Spleen (tissue), 13 donors: ENCODE measurements around the gene TXNDC17. TPM values are rescaled to one million over a fixed set of nuclear protein-coding genes. Genes with fewer than 3 reads are reported as not detected.
"Not testable (repeated sequence)": the region's sequence is repeated elsewhere in the genome, so short reads cannot be mapped to it uniquely, and the experiment has no call there.

Source experiments
- DNase-seq: peaks from one replicate; pipeline ENCODE4 v3.0.0-alpha.2; 2020
- H3K27ac ChIP-seq, 8 donors: fragments of 200-600 bp; sonication (generic) in 7 of 8; 1 replicate in 4 of 8; 2 replicates in 4 of 8; pipeline versions ENCODE4 v1.5.0 to v1.8.0; 2016 to 2021; ENCODE audit warnings: inconsistent platforms in 4 of 8, mild to moderate bottlenecking in 4 of 8, moderate library complexity in 1 of 8
- H3K27me3 ChIP-seq, 7 donors: fragments of 200-600 bp; sonication (generic) in 6 of 7; replicated peaks in 1 of 7; 1 replicate in 4 of 7; 2 replicates in 3 of 7; pipeline versions ENCODE4 v1.5.0 to v1.8.0; 2016 to 2021; ENCODE audit warnings: inconsistent platforms in 3 of 7, mild to moderate bottlenecking in 1 of 7
- H3K36me3 ChIP-seq, 6 donors: fragments of 200-600 bp; sonication (generic) in 5 of 6; 1 replicate in 4 of 6; 2 replicates in 2 of 6; pipeline versions ENCODE4 v1.5.0 to v1.8.0; 2016 to 2021; ENCODE audit warnings: inconsistent platforms in 2 of 6
- H3K4me1 ChIP-seq, 6 donors: fragments of 200-600 bp; sonication (generic) in 5 of 6; 1 replicate in 3 of 6; 2 replicates in 3 of 6; pipeline versions ENCODE4 v1.5.0 to v1.8.0; 2016 to 2021; ENCODE audit warnings: inconsistent platforms in 3 of 6
- H3K4me3 ChIP-seq, 8 donors: fragments of 200-600 bp; sonication (generic) in 7 of 8; 1 replicate in 4 of 8; 2 replicates in 4 of 8; pipeline versions ENCODE4 v1.5.0 to v1.8.0; 2016 to 2021; ENCODE audit warnings: inconsistent platforms in 4 of 8, mild to moderate bottlenecking in 4 of 8, moderate library complexity in 2 of 8
- H3K9me3 ChIP-seq, 8 donors: fragments of 200-600 bp; sonication (generic) in 7 of 8; 1 replicate in 4 of 8; 2 replicates in 4 of 8; pipeline versions ENCODE4 v1.5.0 to v1.8.0; 2016 to 2021; ENCODE audit warnings: inconsistent platforms in 4 of 8
- POLR2A ChIP-seq, 3 donors: fragments of 450-650 bp; IDR thresholded peaks; one replicate each; pipeline ENCODE4 v1.5.1; 2017; ENCODE audit warnings: antibody characterized with exemption in 3 of 3, mild to moderate bottlenecking in 1 of 3
- POLR2AphosphoS5 ChIP-seq, 3 donors: sonication (generic); formaldehyde crosslinking; IDR thresholded peaks; one replicate each; pipeline ENCODE4 v1.5.1; 2017; ENCODE audit warnings: antibody characterized with exemption in 3 of 3
- WGBS, 5 donors: extraction: QIAGEN DNeasy Blood & Tissue Kit in 3 of 5; methylation state at CpG; one replicate each; pipeline versions ENCODE4 v1.1.5 to v1.1.7; 2013 to 2018; 5-methylcytosine and 5-hydroxymethylcytosine counted together
- intact Hi-C: fragments of 100-400 bp; cut with DNase I; formaldehyde crosslinking; loops from one replicate; pipeline ENCODE4 v1.15.0; 2023; ENCODE audit warnings: low total_unique reads
- long read RNA-seq, 2 donors: transcript quantifications; one replicate each; lab custom pipeline, GENCODE V29; 2026
- polyA plus RNA-seq, 3 donors: library from polyadenylated mRNA; stranded (reverse); fragments of 200-250 nt; gene quantifications; one replicate each; pipeline ENCODE4 v1.2.1, GENCODE V29; 2013
- total RNA-seq, 7 donors: library from RNA; depleted of rRNA in 3 of 7; stranded (reverse); fragments of >200 nt in 3 of 7; fragmentation: NEBNext Ultra II Directional in 4 of 7; extraction: Animal tissue kit (Norgen Biotek cat#: 25700) in 4 of 7; gene quantifications; one replicate each; pipeline versions ENCODE4 v1.1.0 to v1.2.1, GENCODE V29; 2016 to 2021
- TF ChIP-seq, protein P1 (sequence below), 11 experiments: fragments of 200-600 bp in 7 of 11; fragments of 450-650 bp in 4 of 11; sonication (generic) in 4 of 11; IDR thresholded peaks in 8 of 11; conservative IDR thresholded peaks in 3 of 11; 1 replicate in 7 of 11; 2 replicates in 4 of 11; pipeline versions ENCODE4 v1.4.0 to v1.8.0; 2016 to 2021; ENCODE audit warnings: antibody characterized with exemption in 11 of 11, inconsistent platforms in 4 of 11, mild to moderate bottlenecking in 1 of 11
- donor health status: healthy with polysubstance abuse.
- donor health status: DM: no; HTN: no; CAD: no; lungs with moderate emphysema.
- donor health status: DM: no; HTN: no; CAD: no.
- donor health status: Bipolar disorder and iron deficiency.
- donor health status: healthy.
- donor health status: DM: no; HTN: no; CAD: no.
- donor health status: DM: yes; HTN: yes; CAD: no.

Gene TXNDC17
- total RNA-seq (100 to 1,000 TPM in 2 of 7 donors, 10 to 100 TPM in 5; 38.8 to 114 (median 76.2) TPM), polyA plus RNA-seq (100 to 1,000 TPM in 2 of 3 donors, 10 to 100 TPM in 1; 90.5 to 215 (median 140) TPM)
- long read RNA-seq, donor 1, transcript TXNDC17-201 (4 exons, 2,219 nt) = major isoform, 62 of 76 reads
- long read RNA-seq, donor 1, transcript TXNDC17-203 (3 exons, 420 nt) = minor isoform, 6 of 76 reads
- long read RNA-seq, donor 1, partial matches to known transcripts = 0 of 76 reads
- long read RNA-seq, donor 1, other reads (novel, unspliced or antisense) = 0 of 76 reads
- long read RNA-seq, donor 2, transcript TXNDC17-201 (4 exons, 2,219 nt) = major isoform, 45 of 56 reads
- long read RNA-seq, donor 2, partial matches to known transcripts = 0 of 56 reads
- long read RNA-seq, donor 2, other reads (novel, unspliced or antisense) = 0 of 56 reads

DNA sequence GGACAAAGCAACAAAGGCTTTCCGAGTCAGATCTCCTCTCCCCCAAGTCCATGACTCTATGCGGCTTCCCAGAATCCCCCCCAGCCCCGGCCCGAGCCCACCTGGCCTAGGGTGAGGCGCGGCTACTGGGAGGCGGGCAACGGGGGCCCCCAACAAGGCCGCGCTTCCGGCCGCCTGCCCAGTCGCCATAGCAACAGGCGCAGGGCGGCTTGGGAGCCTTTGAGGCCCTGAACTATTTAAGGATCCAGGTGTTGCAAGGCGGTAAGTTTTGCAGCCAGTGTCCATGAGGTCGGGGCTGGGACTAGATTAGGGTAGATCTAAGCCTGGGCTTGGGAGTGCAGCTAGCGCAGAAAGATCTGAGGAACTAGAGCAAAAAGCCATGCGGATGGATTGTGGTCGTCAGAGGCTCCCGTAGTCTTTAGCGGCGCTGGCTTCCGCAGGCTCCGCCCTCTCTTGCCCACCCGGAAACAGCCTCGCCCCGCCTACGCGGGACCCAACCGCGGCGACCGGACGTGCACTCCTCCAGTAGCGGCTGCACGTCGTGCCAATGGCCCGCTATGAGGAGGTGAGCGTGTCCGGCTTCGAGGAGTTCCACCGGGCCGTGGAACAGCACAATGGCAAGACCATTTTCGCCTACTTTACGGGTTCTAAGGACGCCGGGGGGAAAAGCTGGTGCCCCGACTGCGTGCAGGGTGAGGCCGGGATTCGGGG lies at the start of gene TXNDC17, which contains the start of gene KIAA0753:
TSS of gene TXNDC17 (plus strand) at position 525 of the 711 bp plus-strand sequence. CDS start at position 548, 23 bp downstream.
TSS of gene KIAA0753 (minus strand) at position 176 of the 711 bp plus-strand sequence. CDS start 5,608 bp downstream, outside the sequence.
- TF ChIP-seq POLR2AphosphoS5 (IDR thresholded peaks at IDR 0.05) (peak; percentile 99 to 100 (median 100)), POLR2A (IDR thresholded peaks at IDR 0.05) (peak; percentile 70 to 94 (median 82))
- TF ChIP-seq, protein P1, sequence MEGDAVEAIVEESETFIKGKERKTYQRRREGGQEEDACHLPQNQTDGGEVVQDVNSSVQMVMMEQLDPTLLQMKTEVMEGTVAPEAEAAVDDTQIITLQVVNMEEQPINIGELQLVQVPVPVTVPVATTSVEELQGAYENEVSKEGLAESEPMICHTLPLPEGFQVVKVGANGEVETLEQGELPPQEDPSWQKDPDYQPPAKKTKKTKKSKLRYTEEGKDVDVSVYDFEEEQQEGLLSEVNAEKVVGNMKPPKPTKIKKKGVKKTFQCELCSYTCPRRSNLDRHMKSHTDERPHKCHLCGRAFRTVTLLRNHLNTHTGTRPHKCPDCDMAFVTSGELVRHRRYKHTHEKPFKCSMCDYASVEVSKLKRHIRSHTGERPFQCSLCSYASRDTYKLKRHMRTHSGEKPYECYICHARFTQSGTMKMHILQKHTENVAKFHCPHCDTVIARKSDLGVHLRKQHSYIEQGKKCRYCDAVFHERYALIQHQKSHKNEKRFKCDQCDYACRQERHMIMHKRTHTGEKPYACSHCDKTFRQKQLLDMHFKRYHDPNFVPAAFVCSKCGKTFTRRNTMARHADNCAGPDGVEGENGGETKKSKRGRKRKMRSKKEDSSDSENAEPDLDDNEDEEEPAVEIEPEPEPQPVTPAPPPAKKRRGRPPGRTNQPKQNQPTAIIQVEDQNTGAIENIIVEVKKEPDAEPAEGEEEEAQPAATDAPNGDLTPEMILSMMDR (IDR thresholded peaks at IDR 0.05 in 8 of 11, conservative IDR thresholded peaks at IDR 0.05 in 3 of 11) = peak in 1 of 11 experiments; percentile 16
- 0% methylated on average over 12 to 52 of the region's 52 CpGs for WGBS, 5 donors
- peak; percentile 99 for DNase-seq
- Histone ChIP-seq H3K4me3 (peak within 1 kb of the TSS; percentile 82 to 97 (median 92)), H3K36me3 (peaks cover 0 to 37% (median 24%) of the 10 kb centered on the region in 6 donors), H3K4me1 (peaks cover 24 to 79% (median 43%) of the 10 kb centered on the region in 6 donors), H3K27me3 (no peaks in the 10 kb centered on the region), H3K9me3 (no peaks in the 10 kb centered on the region), H3K27ac (peak within 1 kb of the TSS; percentile 78 to 93 (median 91))
- intact Hi-C loops = no loop called here

DNA sequence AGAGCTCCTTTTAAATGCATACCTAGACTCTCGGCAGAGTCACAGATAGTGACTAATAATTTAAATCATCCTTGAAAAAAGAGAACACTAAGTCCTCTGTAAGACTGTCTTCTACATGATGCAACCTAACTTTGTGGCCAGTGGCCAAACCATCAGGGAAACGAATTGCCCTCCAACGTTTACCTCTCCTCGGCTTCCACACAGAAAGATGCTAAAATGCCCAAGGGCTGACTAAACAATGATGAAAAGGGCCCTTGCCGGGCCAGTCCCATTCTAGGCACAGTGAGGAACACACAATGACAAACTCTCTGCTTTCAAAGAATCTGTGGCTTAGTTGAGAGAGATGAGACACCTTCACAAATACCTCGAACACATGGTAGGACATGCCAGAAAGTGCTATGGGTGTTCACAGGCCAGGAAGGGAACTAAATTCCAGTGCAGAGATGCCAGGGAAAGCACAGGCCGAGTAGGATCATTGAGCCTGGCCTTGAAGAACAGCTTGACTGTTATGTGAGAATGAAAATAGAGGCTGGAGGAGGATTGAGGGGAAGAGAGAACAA lies 49.2 kb upstream of the TXNDC17 start:
- Histone ChIP-seq H3K27ac (peak overlapping the region in 3 of 8 donors; percentile 8 to 80 (median 14)), H3K36me3 (peaks cover 0 to 100% (median 67%) of the 10 kb centered on the region in 6 donors), H3K4me1 (peaks cover 0 to 32% (median 10%) of the 10 kb centered on the region in 6 donors), H3K9me3 (no peaks in the 10 kb centered on the region), H3K4me3 (no peak overlapping the region), H3K27me3 (no peaks in the 10 kb centered on the region)
- intact Hi-C loops = no loop called here
- no peak for TF ChIP-seq POLR2A (IDR thresholded peaks at IDR 0.05)
- TF ChIP-seq POLR2AphosphoS5 (IDR thresholded peaks at IDR 0.05) = no peak
- TF ChIP-seq, protein P1 (IDR thresholded peaks at IDR 0.05 in 8 of 11, conservative IDR thresholded peaks at IDR 0.05 in 3 of 11) = no peak
- WGBS, 5 donors = 63 to 87% (median 77%) methylated on average over 7 of the region's 7 CpGs
- no peak for DNase-seq

GRCh38 chr17:6592173-6592572 lies 48.7 kb upstream of the TXNDC17 start:
- no peak for DNase-seq

GRCh38 chr17:6593371-6593770 lies 47.5 kb upstream of the TXNDC17 start:
- H3K9me3 ChIP-seq, H3K27me3 ChIP-seq, H3K4me3 ChIP-seq, intact Hi-C loops, DNase-seq: not testable (repeated sequence)
- peaks cover 0 to 95% (median 54%) of the 10 kb centered on the region in 6 donors for H3K36me3 ChIP-seq
- 90 to 99% (median 97%) methylated on average over 14 of the region's 14 CpGs for WGBS, 5 donors
- peaks cover 5 to 49% (median 21%) of the 10 kb centered on the region in 6 donors for H3K4me1 ChIP-seq
- H3K27ac ChIP-seq = peak overlapping the region in 5 of 8 donors; percentile 43 to 80 (median 75)

More at GRCh38 chr17:6592173-6592572, 48.7 kb upstream of the TXNDC17 start:
- intact Hi-C loops = no loop called here
- no peaks in the 10 kb centered on the region for H3K9me3 ChIP-seq
- peak overlapping the region in 4 of 8 donors; percentile 8 to 80 (median 44) for H3K27ac ChIP-seq
- no peak for TF ChIP-seq POLR2A (IDR thresholded peaks at IDR 0.05)
- TF ChIP-seq, protein P1 (IDR thresholded peaks at IDR 0.05 in 8 of 11, conservative IDR thresholded peaks at IDR 0.05 in 3 of 11) = no peak
- no peak for TF ChIP-seq POLR2AphosphoS5 (IDR thresholded peaks at IDR 0.05)
- peaks cover 0 to 99% (median 63%) of the 10 kb centered on the region in 6 donors for H3K36me3 ChIP-seq
- WGBS, 5 donors = 74 to 96% (median 84%) methylated on average over 6 of the region's 6 CpGs
- no peak overlapping the region for H3K4me3 ChIP-seq
- H3K4me1 ChIP-seq = peaks cover 0 to 37% (median 11%) of the 10 kb centered on the region in 6 donors
- no peaks in the 10 kb centered on the region for H3K27me3 ChIP-seq
